ENCODE data around the gene GPR87.

- TF ChIP-seq FOXA1 (IDR thresholded peaks at IDR 0.05) (no peak), SP1 (IDR thresholded peaks at IDR 0.05) (no peak), L3MBTL2 (conservative IDR thresholded peaks at IDR 0.05) (no peak), NFRKB (IDR thresholded peaks at IDR 0.05) (no peak)
Measured at GRCh38 chr3:151283907-151284461, 32.6 kb downstream of the GPR87 start.
